Activated CD8-positive, alpha-beta T cell treated with anti-CD3 and anti-CD28 coated beads for 36 hours (primary cell): ENCODE results near the gene GRN. TPM values are rescaled to one million over a fixed set of nuclear protein-coding genes. Genes with fewer than 3 reads are reported as not detected.

Experiments
- ATAC-seq: fragments of 200-7000 bp; cut with Tn5 transposase; one replicate; pipeline ENCODE4 v1.10.0; 2021; ENCODE audit warnings: mild to moderate bottlenecking, moderate library complexity
- CTCF ChIA-PET: fragments of 350-600 bp; sonication (Branson Sonifier 250); formaldehyde crosslinking; loops from one replicate; lab custom pipeline; 2021; ENCODE audit warnings: antibody characterized with exemption; lab: Charles Lee
- POLR2A ChIA-PET: fragments of 350-600 bp; sonication (Branson Sonifier 250); formaldehyde crosslinking; loops from one replicate; lab custom pipeline; 2021; ENCODE audit warnings: antibody characterized with exemption; lab: Charles Lee
- DNase-seq: peaks from one replicate; pipeline ENCODE4 v3.0.0-alpha.2; 2020
- H3K27ac Mint-ChIP-seq: one replicate; pipeline ENCODE4 v1.8.0; 2021; ENCODE audit warnings: mild to moderate bottlenecking, mixed read lengths
- H3K27me3 Mint-ChIP-seq: one replicate; pipeline ENCODE4 v1.8.0; 2021; ENCODE audit warnings: mixed read lengths
- H3K36me3 Mint-ChIP-seq: one replicate; pipeline ENCODE4 v1.8.0; 2021; ENCODE audit warnings: low read depth, mixed read lengths
- H3K4me1 Mint-ChIP-seq: one replicate; pipeline ENCODE4 v1.8.0; 2021; ENCODE audit warnings: low read depth, mixed read lengths
- H3K4me3 Mint-ChIP-seq: one replicate; pipeline ENCODE4 v1.8.0; 2021; ENCODE audit warnings: mild to moderate bottlenecking, moderate library complexity, mixed read lengths
- H3K9me3 Mint-ChIP-seq: one replicate; pipeline ENCODE4 v1.8.0; 2021; ENCODE audit warnings: mixed read lengths
- intact Hi-C: fragments of 100-400 bp; cut with micrococcal nuclease; formaldehyde crosslinking; loops from one replicate; pipeline ENCODE4 v1.10.0; 2022
- total RNA-seq, 2 experiments: library from RNA; stranded (reverse); gene quantifications; one replicate each; pipeline ENCODE4 v1.2.3, GENCODE V29; 2021
- TF ChIP-seq, protein P1 (sequence below): fragments of 200-600 bp; IDR thresholded peaks from one replicate; pipeline ENCODE4 v1.8.0; 2022; ENCODE audit warnings: antibody characterized with exemption, mild to moderate bottlenecking

GRN gene
- total RNA-seq, 2 experiments from 2014 or later = 34.8 to 35.5 TPM

DNA sequence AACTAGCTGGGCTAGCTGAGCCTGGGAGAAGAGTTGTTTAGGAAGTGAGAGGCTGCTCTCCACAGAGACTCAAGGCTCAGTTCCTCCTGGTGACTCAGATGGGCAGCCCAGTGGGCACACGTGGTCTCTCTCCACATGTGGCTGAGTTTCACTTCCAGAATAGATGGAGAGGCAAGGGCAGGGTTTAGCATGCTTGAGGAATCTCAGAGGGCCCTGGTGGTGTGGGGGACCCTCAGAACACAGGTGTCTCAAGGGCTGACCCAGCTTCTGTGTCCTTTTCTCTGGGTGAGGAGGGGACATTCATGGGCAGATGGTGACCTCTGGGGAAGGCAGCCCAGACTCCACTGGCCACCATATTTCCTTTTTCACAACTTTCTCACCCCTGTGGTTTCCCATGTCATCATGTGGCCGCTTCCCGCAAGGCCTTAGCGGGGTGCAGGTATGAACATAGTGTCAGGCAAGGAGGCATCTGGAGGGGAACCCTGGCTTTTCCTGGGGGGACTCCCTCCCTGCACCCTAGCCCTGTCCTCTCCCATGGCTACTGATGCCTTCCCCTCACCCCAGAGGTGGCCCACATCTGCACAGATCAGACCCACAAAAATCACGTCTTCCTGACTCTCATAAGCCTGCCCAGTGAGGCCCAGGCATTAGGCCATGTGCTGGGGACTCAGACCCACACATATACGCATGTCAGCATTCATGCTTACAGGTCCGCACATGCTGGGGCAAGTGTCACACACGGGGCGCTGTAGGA is 3.3 kb downstream of the GRN start:
- POLR2A ChIA-PET = interaction anchor here (0.7 to 0.9 kb wide), 2 partner anchors 11 to 18 kb away, joined by 3 read pairs; no protein-coding TSS in a partner anchor
- DNase-seq (peak; percentile 41), ATAC-seq (no peak)
- CTCF ChIA-PET = interaction anchor here (4.5 to 5.6 kb wide), 2 partner anchors 138 to 146 kb away, joined by 28 to 53 read pairs; no protein-coding TSS in a partner anchor
- Mint-ChIP-seq H3K9me3 (no peaks in the 10 kb centered on the region), H3K27ac (no peak overlapping the region), H3K27me3 (no peaks in the 10 kb centered on the region), H3K4me1 (peaks cover 19% of the 10 kb centered on the region), H3K36me3 (peaks cover 2% of the 10 kb centered on the region), H3K4me3 (no peak overlapping the region)
- intact Hi-C loops = loop anchor here (5.0 kb wide), 1 partner anchor 146 kb away; no protein-coding TSS in a partner anchor
- TF ChIP-seq, protein P1, sequence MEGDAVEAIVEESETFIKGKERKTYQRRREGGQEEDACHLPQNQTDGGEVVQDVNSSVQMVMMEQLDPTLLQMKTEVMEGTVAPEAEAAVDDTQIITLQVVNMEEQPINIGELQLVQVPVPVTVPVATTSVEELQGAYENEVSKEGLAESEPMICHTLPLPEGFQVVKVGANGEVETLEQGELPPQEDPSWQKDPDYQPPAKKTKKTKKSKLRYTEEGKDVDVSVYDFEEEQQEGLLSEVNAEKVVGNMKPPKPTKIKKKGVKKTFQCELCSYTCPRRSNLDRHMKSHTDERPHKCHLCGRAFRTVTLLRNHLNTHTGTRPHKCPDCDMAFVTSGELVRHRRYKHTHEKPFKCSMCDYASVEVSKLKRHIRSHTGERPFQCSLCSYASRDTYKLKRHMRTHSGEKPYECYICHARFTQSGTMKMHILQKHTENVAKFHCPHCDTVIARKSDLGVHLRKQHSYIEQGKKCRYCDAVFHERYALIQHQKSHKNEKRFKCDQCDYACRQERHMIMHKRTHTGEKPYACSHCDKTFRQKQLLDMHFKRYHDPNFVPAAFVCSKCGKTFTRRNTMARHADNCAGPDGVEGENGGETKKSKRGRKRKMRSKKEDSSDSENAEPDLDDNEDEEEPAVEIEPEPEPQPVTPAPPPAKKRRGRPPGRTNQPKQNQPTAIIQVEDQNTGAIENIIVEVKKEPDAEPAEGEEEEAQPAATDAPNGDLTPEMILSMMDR = no peak

GRCh38 chr17:44348988-44349364 is 3.9 kb downstream of the GRN start:
- TF ChIP-seq, protein P1 = no peak
- no peaks in the 10 kb centered on the region for H3K27me3 Mint-ChIP-seq
- no peaks in the 10 kb centered on the region for H3K9me3 Mint-ChIP-seq
- no peak overlapping the region for H3K27ac Mint-ChIP-seq
- peaks cover 19% of the 10 kb centered on the region for H3K4me1 Mint-ChIP-seq
- no peak overlapping the region for H3K4me3 Mint-ChIP-seq
- POLR2A ChIA-PET = interaction anchor here (0.7 kb wide), 1 partner anchor 12 kb away, joined by 3 read pairs; no protein-coding TSS in a partner anchor
- no peak for DNase-seq
- CTCF ChIA-PET = interaction anchor here (1.3 to 6.2 kb wide), 4 partner anchors 13 to 181 kb away, joined by 3 to 51 read pairs (median 36); partner anchors contain the start of gene FAM171A2
- ATAC-seq = no peak
- H3K36me3 Mint-ChIP-seq = peaks cover 2% of the 10 kb centered on the region
- intact Hi-C loops = loop anchor here (5.0 kb wide), 1 partner anchor 147 kb away; no protein-coding TSS in a partner anchor

GRCh38 chr17:44349553-44350070 is 4.5 kb downstream of the GRN start:
- Mint-ChIP-seq H3K36me3 (peaks cover 2% of the 10 kb centered on the region), H3K27me3 (no peaks in the 10 kb centered on the region), H3K27ac (no peak overlapping the region), H3K9me3 (no peaks in the 10 kb centered on the region), H3K4me1 (peaks cover 19% of the 10 kb centered on the region), H3K4me3 (no peak overlapping the region)
- intact Hi-C loops = loop anchor here (5.0 kb wide), 1 partner anchor 147 kb away; no protein-coding TSS in a partner anchor
- POLR2A ChIA-PET = no interaction called here
- TF ChIP-seq, protein P1 = no peak
- ATAC-seq (no peak), DNase-seq (no peak)
- CTCF ChIA-PET = interaction anchor here (0.8 to 6.2 kb wide), 14 partner anchors 8 to 205 kb away, joined by 3 to 51 read pairs (median 4); partner anchors contain the start of gene FAM171A2

DNA sequence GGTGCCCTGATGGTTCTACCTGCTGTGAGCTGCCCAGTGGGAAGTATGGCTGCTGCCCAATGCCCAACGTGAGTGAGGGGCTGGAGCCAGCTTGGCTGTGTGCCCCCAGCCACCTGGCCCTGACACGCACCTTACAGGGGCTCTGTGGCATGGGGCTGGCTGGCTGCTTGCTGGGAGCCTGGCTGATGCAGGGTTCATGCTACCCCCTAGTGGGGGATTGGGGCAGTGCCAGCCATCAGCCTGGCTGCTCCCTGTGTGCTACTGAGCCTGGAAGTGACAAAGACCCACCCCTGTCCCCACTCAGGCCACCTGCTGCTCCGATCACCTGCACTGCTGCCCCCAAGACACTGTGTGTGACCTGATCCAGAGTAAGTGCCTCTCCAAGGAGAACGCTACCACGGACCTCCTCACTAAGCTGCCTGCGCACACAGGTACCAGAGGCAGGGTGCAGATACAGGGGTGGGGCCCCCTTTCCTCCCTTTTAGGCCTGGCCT is 5.7 kb downstream of the GRN start:
- Mint-ChIP-seq H3K9me3 (no peaks in the 10 kb centered on the region), H3K27me3 (no peaks in the 10 kb centered on the region), H3K36me3 (peaks cover 2% of the 10 kb centered on the region), H3K4me1 (peaks cover 11% of the 10 kb centered on the region), H3K4me3 (no peak overlapping the region), H3K27ac (no peak overlapping the region)
- ATAC-seq = peak; percentile 90
- peak; percentile 86 for DNase-seq
- TF ChIP-seq, protein P1 = peak; percentile 80
- ChIA-PET CTCF (interaction anchor here (0.6 to 6.2 kb wide), 25 partner anchors 9 to 426 kb away, joined by 3 to 51 read pairs (median 4); partner anchors contain the start of gene FAM171A2), POLR2A (interaction anchor here (1.2 kb wide), 1 partner anchor 20 kb away, joined by 3 read pairs; no protein-coding TSS in a partner anchor)
- intact Hi-C loops = no loop called here
